NCI-H2107 treated with DMSO at 0.1 percent for 48 hours (cell line): ENCODE results near the gene ULBP2.
"Not testable (repeated sequence)": the region's sequence is repeated elsewhere in the genome, so short reads cannot be mapped to it uniquely, and the experiment has no call there.

Source experiments
- DNase-seq: peaks from one replicate; lab custom pipeline; 2025; ENCODE audit not compliant: unreplicated experiment; lab: John Stamatoyannopoulos, UW

Gene ULBP2

GRCh38 chr6:149908480-149908879 is 33.3 kb upstream of the ULBP2 start:
- not testable (repeated sequence) for DNase-seq

DNA sequence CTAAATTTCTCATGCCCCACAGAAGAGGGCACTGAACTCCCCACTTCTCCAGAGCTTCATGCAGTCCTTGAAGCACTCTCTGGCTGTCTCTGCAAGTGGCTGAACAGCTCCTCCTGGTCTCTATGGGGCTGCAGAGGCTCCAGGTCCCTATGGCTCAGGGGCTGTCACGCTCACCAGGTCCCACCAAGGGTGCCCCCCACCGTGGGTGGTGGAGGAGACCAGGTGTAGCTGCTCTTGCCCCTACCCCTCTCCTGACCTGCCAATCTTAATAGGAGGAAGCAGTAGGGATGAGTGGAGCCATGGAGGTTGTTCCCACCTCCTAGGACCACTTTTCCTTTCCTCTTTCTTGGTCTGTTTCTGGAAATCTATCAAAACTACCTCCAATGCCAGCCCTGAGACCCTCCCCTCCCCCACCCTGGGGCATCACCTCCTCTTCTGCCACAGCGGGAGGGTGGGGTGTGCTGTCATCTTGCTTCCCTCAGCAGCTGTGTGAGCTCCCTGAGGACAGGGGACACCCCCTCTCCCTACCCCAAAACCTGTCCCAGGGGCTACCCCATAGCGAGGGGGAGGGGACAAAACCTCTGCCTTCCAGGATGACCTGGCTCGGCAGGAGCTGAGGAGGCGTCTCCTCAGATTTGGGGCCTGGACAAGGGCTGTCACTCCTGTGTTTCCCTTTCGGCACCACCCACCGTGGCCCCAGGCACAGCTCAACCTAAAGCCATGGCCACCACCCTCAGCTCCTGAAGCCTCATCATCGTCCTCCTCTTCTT is 31.9 kb upstream of the ULBP2 start:
- no peak for DNase-seq

DNA sequence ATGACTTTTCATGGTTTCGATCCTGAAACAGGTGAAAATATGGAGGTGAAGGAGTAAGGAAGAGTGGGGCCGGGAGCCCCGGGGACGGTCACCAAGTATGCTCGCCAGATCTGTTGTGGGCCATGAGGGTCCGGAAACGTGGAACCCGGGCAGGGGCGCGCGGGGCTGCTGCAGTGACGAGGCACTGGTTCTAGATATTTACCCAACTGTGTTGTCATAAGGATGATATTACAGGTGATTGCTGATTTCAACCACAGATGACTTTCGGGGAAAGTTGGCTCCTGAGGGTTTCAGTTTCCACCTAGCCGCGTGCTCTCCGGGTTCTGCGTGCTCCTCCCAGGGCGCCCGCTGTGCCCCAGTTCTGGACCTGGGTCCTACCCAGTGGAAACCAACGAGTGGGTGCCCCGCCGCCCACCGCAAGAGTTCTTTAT is 31.1 kb upstream of the ULBP2 start:
- no peak for DNase-seq

DNA sequence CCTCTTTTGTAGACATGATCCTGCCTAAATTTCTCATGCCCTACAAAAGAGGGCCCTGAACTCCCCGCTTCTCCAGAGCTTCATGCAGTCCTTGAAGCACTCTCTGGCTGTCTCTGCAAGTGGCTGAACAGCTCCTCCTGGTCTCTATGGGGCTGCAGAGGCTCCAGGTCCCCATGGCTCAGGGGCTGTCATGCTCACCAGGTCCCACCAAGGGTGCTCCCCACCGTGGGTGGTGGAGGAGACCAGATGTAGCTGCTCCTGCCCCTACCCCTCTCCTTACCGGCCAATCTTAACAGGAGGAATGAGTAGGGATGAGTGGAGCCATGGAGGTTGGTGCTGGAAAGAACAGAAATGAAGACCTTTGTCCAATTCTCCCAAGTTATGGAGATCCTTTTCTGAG is 29.1 kb upstream of the ULBP2 start:
- not testable (repeated sequence) for DNase-seq

GRCh38 chr6:149913085-149913484 is 28.7 kb upstream of the ULBP2 start:
- no peak for DNase-seq

DNA sequence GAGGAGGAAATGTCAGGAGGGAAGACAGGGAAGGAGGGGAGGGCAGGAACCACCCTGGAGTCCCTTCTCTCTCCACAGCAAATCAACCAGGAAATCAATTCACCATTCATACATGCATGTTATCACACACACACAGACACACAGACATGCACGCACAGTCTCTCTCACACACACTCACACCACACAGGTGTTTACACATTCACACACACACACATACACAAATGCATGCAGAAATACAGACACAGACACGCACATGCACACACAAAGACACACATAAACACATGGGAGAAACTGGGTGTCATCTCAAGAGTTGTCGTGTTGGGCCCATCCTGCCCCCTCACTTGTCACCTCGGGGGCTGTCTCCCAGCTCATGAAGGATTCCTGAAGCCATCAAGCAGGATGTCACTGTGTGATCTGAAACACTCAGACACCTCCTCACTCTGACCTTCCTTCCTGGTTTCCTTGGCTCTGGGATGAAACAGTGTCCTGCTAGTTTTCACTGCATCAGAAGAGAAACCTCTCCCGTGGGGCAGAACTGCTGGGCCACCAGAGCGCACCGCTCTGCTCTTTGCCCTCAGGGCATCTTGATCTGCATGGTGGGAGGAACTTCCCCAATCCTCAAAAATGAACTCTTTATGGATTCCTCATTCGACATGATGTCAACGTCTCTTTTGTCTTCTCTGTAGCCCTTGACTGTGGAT is 28.1 kb upstream of the ULBP2 start:
- no peak for DNase-seq

GRCh38 chr6:149915970-149916865 is 25.6 kb upstream of the ULBP2 start:
- no peak for DNase-seq

GRCh38 chr6:149917679-149918078 is 24.1 kb upstream of the ULBP2 start:
- DNase-seq, result no peak

DNA sequence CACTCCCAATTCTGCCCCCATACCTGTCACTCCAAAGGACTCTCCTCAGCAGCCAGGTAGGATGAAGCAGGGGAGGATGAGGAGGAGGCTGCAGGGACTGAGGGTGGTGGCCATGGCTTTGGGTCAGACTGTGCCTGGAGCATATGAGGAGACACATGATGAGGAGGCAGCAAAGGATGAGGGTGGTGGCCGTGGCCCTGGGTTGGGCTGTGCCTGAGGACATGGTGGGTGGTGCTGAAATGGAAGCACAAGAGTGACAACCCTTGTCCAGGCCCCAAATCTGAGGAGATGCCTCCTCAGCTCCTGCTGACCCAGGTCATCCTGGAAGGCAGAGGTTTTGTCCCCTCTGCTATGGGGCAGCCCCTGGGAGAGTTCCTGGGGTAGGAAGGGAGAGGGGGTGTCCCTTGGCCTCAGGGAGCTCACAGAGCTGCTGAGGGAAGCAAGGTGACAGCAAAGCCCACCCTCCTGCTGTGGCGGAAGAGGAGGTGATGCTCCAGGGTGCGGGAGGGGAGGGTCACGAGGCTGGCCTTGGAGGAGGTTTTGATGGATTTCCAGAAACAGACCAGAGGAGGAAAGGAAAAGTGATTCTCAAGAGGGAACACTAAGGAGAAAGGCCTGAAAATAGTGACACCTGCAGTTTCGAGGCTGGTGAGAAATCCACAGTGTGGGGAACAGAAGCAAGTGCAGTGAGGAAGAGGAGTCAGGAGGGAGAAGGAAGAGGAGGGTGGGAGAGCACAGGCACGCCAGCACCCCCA is 23.5 kb upstream of the ULBP2 start:
- DNase-seq, result no peak

GRCh38 chr6:149919126-149919833 is 22.5 kb upstream of the ULBP2 start:
- DNase-seq, result not testable (repeated sequence)

- DNase-seq, result no peak
Measured at GRCh38 chr6:149919834-149920225, 22.0 kb upstream of the ULBP2 start.

- no peak for DNase-seq
Measured at GRCh38 chr6:149921361-149921760, 20.5 kb upstream of the ULBP2 start.

- DNase-seq, result not testable (repeated sequence)
Measured at GRCh38 chr6:149922091-149922490, 19.7 kb upstream of the ULBP2 start.

DNA sequence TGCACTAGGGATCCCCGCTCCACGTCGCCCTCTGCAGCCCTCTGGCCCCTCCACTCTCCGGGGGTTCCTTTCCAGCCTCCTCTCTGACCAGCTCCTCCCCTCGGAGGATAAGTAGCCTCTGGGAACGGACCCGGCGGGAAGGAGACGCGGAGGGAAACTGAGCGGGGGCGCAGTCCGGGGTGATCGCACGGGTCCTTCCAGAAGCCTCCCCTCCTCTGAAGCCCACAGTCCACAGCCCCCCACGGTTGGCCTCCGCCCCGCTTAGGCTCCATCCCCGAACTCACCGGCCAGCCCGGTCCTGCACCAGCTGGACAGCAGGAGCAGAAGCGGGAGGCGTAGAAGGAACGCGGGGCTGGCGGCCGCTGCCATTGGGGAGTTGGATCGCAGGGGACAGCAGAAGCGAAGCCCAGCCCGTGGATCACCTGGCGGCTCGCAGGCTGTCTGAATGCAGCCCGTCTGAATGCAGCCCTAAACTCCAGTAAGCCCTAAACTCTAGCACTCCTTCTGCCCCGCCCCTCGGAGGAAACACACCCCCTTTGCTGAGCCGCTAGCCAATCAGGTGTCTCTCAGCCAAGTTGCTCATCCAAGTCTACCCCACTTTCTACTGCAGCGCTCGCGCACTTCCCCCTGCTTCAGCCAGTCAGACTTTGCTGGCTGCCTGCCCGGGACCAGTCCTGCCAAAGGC is 19.0 kb upstream of the ULBP2 start, which contains the start of gene RAET1G:
TSS of gene RAET1G (minus strand) at position 480 of the 685 bp plus-strand sequence. CDS start at position 369, 111 bp downstream.
- peak; percentile 89 for DNase-seq

DNA sequence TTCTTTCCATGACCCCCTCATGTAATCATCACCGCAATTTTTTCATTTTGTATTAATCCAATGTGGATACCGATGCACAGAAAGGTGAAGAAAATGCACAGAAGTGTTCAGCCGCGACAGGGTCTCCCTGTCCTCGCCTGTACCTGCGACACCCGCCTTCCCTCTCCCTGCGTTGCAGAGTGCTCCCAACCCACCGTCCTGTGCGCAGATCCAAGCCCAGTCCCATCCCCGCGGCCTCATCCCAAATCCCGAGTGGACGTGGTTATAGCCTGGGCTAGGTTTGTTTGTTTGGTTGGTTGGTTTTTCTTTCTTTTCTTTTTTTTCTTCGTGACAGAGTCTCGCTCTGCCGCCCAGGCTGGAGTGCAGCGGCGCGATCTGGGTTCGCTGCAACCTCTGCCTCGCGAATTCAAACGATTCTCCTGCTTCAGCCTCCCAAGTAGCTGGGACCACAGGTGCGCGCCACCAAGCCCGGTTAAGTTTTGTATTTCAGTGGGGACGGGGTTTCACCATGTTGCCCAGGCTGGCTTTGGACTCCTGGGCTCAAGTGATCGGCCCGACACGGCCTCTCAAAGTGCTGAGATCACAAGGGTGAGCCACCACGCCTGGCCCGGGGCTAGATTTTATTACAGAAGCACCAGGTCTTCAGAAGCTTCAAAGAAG is 18.4 kb upstream of the ULBP2 start:
- DNase-seq, result no peak

DNA sequence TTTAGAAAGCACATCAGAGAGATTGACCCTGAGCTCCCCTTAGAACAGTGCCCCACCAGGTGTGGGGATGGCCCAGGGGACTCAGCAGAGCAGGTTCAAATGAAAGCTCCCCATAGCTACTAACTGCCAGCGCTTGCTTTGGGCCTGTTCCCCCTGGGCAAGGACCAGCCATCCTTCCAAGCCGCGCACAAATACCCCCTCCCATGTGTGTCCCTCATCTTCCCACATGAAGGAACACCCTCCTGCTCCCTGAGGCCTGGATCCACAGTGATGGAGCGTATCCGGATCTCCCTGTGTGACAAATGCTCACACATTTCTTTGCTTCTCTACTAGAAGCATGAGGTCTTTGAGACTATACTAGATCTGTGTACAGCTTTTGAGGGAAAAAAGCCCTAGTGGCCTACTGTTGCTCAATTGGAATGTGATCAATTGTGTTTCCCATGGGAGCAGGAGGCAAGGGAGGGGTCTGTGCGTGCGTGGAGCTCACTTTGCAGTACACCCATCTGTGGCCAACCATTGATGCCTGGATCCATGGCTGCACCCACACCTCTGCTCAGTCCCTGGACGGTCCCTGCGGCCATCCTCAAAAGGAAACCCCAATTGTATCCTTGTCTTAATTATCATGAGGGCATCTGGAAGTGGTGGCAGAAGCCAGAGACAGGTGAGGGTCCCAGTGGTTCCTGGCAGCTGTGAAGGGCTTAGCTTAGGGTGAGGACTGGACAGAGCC is 17.4 kb upstream of the ULBP2 start:
- no peak for DNase-seq

DNA sequence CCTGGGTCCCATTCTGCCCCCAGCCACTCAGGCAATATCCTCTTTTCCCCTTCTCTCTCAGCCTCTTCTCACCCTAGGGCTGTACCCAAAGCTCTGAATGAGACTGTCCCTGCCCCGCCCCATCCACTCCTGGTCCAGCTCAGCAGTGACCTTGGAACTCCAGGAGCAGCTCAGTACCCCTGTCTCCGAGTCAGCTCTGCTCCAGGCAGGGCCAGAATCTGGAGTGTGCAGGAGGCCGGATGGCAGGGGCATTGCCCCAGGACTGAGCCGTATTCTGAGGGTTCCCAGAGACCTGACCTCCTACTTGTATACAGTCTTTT is 16.9 kb upstream of the ULBP2 start:
- no peak for DNase-seq

DNA sequence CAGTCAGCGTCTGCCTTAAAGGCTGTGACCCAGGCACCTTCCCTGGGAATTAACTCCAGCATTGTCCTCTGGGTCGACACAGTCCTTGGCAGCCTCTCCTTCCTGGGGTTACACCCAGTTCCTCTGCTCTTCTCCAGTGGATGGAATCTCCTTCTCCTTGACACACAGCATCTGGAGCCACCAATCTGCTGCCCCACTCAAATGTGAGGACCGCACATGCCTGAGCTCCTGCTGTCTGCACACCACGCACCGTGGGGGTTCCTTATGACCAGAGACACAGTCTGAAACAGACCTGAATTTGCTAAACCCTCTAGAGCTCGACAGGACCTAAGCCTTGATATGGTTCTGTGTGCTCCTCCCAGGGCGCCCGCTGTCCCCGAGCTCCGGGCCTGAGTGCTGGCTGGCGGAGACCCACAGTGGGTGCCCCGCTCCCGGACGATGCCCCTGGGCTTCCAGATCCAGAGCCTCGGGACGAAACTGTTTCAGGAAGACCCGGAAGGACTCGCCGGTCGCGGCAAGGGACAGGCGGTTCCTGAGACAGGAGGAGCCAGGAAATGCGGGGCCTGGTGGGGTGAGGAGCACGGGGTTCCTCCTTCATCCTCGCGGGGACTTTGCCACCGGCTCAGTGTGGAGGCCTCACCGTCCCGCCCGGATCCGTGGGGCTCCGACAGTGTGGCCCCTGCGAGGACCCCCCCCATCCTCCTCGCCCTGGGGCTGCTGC is 16.4 kb upstream of the ULBP2 start:
- DNase-seq, result no peak
